HG03045 (cell line): ENCODE results near the gene HOXA5.

Experiments
- ATAC-seq: cut with Tn5 transposase; IDR thresholded peaks from one replicate; pipeline ENCODE4 v1.9.1; 2021; ENCODE audit warnings: mild to moderate bottlenecking, moderate library complexity; ENCODE audit not compliant: unreplicated experiment

The HOXA5 gene

DNA sequence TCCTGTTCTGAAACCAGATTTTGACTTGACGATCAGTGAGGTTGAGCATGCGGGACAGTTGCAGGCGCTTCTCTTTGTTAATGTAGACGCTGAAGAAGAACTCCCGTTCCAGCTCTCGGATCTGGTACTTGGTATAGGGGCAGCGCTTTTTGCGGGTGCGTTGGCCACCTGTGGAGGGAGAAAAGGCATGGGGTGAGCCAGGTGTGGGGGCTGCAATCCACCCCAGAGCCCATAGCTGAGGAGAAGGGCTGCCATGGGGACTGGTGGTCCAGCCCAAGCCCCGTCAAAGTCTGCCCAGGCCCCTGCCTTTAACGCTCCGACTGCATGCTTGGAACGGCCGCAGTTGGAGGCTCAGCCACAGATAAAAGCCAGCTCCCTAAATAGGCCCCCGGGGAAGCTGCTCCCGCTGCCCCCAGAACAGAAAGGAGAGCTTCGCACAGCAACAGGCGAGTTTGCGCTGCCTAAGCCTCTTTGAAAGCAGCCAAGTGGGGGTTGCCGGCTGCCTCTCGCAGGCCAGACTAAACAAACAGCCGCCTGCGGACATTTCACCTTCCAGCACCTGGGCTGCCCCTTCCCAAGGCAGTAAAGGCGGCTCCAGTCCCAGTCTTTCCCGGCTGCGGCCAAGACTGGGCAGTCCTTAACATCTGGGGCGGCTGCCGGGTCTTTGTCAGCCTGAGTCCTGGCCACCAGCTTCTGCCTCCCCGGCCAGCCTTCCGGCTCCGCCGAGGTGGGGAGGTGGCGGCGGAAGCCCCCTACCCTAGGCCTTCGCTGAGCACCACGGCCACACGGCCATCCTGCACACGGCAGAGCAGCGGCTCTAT lies 39.6 kb upstream of the HOXA5 start:
- no peak for ATAC-seq

DNA sequence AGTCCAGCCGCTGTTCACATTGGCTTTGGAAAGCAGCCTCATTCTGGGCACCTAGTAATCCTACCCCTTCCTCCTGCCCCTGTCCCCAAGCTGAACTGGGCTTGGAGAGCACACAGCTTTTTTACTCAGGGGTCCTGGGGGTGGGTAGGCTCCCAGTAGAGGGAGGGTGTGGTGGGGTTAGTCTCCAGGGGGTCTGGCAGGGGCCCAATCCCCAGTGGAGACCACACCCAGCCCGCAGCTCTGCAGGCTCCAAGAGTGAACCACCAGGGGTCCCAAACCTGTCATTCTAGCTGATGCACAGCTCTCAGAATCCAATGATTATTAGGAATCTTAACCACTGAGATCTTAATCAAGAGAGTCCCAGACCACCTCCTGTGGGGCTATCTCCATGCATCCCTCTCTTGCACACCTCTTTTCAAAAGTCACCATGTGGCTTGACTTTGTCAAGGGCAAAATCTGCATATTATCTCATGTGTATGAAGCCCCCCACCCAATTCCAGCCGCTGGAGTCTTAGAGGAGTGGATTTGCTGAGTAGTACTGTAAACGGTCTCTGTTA lies 38.9 kb upstream of the HOXA5 start:
- no peak for ATAC-seq

DNA sequence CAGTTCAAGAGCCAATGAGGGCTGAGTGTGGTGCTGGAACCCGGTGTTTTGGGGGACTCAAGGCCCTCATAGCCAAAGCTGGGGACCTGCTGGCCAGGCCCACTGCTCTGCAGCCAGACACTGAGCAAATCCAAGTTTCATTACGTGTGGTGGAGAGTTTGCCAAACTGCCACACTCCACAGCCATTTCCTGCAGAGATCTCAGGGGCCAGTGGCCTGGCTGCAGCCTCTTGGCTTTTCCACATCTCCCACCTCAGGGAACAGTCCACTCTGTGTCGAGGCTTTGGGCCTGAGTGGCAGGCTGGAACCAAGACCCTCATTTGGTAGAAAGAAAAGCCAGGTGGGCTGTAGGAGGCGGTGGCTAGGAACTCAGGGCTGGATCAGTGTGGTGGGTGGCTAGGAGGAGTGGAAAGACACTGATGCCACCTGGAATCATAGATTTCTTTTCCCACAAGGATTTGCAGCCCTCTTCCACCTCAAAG lies 38.4 kb upstream of the HOXA5 start:
- no peak for ATAC-seq

DNA sequence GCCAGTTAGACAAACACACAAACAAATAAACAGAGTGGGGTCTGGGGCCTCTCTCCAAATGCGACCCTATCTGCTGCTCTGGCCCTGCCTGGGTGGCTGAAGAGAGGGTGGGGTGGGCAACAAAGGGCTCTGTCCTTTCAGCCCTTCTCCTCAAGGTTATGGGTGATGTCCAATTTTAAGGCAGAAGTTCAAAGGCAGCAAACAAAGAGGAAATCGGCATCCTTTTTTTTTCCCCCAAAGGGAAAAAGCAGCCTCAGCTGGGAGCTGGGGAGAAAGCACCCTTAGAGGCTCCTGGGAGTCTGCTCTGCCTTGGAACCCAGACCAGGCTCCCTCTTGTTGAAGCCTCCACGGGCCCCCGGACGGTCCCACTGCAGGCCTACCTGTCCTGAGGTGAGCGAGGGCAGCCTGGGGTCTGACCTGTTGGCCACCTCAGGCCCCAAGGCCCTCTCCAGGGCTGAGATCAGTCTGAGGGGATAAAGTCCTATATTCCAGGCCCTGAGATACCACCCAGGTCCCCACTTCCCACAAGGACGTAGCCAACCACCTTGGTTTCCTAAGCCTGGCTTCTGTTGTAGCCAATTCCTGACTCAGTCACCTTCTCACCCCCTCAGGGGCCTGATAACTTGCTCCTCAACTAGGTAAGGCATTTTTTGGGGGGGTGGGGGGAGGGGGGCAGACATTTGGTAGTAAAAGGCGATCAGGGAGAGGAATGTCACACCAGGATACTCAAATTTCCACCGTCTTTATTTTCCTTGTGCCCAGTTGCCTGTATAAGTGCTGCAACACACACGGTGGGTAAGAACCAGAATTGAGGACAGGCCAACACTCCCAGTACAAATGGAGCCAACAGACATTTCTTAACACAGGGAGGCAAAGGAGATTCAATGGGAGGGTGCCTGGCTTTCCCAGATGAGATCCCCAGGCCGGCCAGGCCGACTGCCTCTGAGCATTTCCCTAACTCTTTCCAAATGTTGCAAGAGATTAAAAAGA lies 37.2 kb upstream of the HOXA5 start:
- no peak for ATAC-seq

DNA sequence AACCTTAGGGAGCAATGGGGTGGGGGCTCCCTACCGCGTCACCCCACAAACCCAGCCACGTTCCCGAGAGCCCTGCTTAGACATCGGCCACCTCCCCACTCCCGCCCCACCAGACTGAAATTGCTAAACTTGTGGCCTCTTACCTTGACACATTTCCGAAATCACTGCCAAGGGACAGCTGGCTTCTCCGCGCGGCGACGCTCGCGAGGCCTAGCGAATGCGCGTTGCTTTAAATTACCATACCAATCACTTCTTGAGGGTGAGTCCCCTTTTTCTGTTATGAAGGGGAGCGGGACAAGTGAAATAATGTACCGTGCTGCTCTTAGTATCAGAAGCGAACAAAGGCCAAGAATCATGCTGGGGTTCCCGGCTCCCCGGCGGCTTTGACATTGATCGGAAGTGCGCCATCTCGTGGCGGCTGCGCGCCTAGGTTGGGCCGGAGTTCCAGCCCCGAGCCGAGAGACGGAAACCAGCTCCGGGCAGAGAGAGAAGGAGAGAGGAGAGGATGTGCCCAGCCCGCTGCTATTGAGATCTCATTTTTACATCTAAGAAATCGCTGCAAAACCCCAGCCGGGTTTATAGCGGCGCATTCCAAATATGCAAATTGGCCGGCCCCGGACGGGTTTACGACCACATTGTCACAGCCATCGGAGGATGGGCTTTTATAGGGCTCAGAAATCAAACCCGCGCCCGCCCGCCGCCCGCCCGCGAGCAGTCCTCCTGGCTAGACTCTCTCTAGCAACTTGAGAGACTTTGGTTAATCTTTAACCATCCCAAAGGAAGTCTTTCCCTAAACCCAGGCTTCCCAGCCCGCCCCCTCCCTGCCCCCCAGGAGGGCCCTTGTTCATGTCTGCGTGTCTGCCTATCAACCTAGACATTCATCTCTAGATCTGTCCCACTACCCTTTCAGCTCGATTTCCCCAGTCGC lies 36.3 kb upstream of the HOXA5 start:
- no peak for ATAC-seq

DNA sequence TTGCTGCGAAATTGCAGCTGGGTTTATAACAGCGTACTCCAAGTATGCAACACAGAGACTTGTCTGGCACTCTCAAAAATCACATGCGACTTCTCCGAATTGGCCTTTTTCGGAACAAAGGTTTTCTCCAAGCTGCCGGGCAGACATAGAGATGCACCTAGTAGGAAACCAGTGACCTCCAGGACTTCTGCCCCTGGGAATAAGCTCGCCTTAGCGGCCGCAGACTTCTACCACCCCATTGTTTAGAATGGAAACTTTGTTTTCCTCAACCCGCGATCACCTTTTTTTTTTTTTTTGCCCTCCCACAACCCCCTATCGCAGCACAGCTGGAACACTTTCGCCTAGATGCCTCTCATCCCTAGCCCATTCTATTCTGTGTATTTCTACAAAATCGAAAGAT lies 35.5 kb upstream of the HOXA5 start:
- ATAC-seq, result no peak

DNA sequence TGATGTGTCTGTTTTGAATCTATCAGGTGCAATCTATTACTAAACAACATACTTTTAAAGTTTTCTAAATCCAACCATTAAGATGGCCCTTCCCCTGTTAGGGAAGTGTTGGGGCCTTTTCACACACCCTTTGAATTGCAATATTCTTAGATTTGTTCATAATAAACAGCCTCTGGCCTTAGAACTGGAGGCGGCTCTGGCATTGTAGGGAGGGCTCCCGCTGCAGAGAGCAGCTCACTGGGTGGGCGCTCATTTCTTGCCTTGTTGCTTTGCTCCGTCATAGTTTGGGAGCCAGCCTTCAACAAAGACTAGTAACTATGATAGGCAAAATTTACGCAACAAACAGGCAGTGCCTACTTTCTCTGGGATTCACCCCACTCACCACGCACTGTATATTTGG lies 34.9 kb upstream of the HOXA5 start:
- no peak for ATAC-seq

DNA sequence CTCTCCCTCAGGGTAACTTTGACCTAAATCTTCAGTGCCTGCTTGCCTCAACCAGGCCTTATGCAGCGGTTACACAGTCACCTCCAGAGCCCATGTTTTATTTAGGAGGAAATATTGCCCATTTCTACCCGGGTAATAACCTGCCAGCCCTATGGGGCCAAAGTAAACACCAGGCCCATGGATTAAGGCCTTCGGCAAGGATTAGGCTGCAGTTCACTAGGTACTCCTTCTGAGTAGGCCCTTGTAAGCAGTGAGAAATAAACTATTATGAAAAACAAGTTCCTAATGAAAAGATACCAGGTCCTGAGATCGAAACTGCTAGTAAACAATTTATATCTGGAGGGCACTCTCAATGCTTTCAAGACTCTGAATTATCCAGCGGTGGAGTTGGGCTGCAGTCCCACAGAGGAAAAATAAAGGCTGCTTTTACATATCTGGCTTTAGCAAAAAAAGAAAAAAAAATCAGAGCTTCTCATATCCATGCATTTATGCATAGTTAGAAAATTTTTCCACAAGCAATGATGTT lies 34.4 kb upstream of the HOXA5 start:
- ATAC-seq, result no peak

DNA sequence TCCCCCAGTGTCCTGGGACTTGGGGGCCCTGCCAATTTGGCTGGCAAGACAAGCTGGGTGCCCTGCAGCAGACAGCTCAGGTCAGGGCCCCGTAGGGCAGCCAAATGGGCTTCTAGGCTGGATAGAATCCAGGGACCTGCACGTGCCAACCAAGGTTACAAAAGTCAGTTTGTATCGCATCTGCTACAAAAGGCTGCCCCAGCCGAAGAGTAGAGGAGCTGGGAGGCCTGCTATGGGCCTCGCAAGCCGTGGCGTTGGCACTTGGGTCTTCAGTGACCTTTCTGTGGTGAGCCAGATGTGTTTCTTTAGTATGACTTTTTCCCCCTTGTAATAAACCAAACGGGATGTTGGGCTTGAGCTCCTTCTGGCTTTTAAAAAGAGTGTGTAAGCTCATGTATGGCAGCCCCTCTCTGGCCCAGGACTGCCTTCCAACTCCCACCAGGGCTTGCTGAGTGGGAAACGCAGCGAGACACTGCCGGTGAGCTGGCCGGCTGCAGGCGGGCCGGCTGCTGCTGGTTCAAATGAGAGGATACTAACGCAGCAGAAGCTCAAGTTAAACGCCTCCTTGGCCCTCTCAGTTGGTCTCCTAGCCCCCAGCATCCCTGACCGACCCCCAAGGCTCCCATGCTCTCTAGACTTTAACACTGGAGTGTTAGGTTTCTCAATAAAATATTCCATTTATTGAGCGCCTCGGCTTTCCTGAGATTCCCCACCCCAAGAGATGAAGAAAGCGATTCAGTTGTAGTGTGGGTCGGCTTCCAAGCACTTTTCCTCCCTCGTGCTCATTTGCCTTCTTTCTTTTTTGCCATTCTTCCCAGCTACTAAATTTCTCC lies 33.7 kb upstream of the HOXA5 start:
- no peak for ATAC-seq

DNA sequence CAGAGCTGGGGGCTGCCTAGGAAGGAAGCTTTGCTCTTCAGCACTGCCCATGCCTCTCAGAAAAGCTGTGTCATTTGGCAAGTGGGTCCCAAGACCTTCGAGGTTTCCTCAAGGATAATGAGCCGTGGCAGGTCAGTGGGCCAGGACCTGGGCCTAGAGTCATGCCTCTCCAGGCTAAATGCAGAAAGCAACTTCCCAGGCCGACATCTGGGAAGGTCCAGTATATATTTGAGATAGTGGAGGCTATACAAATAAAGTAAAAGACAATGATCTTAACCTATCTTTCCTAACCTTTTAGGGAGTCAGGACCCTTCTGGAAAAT lies 33.0 kb upstream of the HOXA5 start:
- no peak for ATAC-seq

DNA sequence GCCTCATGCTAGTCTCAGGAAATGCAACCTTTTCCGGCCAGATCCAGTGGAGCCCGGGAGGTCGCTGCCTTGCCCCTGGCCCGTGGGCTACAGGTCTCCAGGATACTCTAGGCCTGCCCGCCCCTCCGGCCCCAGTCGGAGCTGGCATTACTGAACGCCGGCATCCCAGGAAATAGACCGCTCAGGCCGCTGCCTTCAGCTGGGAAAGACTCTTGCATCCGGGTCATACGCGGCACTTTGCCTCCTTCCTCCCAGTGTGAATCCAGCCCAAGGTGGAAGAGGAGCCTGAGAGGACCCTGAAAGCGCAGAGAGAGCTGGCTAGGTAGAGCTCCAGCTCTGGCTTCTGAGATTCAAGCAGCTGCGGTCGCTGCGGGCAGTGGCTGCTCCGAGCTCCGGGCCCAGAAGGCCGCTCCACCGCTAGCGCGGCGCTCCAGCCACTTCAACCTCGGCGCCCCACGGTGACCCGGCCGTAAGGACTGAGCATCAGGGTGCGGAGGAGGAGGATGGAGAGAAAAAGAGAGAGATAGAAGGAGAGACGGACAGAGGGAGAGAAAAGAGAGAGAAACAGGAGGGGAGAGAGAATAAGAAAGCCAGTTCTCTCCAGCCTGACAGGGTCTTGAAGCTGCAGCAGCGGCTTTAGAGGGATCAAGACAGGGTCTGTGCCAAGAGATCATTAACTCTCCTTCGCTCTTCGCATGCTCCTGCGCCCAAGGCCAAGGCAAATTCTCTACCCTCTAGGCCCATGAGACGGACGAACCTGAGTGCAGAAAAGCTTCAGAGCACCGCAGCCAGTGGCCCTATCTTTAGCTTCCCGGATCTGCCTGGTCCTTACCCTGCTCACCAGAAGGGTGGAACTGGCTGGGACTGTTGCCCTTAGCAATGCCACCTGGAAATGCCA lies 32.4 kb upstream of the HOXA5 start:
- ATAC-seq, result no peak

DNA sequence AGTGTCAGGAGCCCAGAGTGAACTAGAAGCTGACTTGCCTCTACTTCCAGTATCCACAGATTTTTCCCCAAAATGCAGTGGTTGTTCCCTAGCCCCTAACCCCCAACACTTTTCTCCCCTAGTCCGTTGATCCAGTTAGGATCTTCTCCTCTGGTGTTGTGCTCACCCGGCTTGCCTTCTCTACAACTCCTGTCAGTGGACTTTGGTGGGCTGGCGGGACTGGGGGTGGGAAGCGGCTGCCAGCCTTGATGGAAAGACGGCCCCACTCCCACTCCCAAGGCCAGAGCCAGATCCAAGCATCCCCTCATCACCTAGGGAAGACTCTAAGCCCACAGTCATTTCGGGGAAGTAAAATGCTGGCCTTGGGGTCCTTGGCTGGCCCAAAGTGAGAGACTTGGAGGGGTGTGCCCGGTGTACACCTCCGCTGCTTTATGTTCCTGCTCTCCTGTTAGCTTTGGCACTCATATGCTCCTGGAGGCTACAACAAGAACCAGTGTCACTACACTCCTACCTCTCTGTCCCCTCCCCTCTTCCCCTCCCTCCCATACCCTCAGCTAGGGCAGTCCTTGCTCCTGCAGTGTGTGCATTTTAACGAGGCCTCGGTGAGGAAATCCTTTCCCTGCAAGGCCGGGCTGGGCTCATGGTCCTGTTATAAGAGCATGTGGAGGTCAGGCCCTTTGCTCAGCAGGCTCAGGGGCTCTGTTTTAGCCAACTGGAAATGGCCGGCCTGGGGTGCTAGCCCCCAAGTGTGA lies 31.6 kb upstream of the HOXA5 start:
- ATAC-seq, result no peak

DNA sequence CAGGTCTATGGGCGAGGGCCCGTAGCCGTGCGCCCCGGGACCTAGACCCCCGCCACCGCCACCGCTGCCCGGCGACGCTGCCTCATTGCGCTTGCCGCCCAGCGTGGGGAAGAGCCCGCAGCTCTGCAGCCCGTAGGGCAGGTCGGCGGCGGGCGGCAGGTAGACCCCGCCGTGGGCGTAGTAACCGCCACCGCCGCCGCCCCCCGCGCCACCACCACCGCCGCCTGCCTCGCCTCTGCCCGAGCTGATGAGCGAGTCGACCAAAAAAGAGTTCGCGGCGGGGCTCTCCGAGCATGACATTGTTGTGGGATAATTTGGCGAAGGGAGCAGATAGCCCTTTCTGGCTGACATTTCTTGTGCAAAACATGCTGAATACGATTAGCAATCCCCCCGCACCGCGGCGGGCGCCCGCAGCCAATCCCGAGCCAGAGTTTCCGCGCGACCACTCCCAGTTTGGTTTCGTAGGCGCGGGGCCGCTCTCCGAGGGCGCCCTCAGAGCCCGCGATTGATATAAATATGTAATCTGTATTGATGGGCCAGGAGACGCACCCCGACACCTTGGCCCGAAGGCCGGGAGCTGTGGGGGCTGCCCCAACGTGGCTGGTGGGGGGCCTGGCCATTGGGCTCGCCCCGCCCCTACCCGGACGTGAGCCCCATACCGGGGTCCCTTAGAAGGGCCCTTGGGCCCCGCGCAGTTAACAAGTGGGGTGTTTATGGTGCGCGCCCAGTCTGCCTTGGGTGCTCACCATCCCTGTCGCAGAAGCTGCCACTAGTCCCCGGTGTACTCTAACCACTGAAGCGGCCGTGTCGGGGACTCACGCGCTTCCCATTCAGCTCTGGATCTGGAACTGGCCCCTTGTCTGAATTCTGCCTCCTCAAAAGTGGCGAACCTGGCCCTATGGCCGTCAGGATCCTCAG lies 30.7 kb upstream of the HOXA5 start, which contains the start of gene HOXA10:
Gene HOXA10, minus strand, starts transcription at position 365 of the 918 bp plus-strand sequence. Its CDS starts 14 bp downstream, at position 351.
- ATAC-seq, result no peak

DNA sequence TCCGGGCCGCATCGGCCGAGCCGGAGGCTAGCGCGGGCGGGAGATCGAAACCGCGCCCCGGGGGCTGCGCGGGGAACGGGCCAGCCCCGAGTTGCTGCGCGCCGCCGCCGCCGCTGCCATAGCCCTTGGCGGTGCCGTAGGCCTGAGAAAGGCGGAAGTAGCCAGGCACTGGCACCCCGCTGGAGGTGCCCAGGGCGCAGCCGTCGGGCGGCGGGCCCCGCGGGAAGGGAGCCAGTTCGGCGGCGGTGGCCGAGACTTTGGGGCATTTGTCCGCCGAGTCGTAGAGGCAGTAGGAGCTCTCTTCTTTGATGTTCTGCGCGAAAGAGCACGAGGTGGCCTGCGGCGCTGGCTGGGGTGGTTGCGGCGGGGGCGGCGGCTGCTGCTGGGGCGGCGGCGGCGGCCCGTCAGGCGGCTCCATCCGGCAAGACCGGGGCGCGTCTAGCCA lies 30.1 kb upstream of the HOXA5 start:
- no peak for ATAC-seq

DNA sequence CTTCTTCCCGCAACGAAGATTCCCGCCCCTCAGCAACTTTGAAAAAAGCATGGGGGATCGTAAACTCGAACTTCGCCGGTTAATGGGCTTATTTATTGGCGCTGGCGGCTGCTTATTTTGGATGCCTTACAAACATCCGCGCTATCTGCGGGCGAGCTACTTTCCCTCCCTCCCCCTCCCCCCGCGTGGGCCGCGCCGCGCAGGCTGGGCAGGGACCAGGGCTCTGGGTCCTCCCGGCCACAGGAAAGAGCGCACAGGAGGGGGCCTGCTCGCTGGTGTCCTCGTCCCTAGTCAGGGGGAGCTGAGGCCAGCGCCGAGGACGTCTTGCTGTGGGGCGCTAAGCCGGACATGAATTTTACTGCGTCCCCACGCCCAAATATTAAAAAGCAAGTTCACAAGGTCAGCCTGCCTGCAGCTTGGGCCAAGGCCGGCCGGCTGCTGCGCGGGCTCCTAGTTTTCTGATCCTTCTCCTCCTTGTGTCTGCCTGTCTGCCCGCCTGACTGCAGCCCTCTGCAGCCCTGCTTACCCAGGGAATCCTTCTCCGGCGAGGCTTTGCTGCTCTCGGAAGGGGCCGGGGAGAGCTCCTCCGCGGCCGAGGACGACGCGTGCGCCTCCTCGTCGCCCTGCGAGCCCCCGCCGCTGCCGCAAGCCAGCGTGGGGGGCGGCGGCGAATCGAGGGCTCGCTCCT lies 29.5 kb upstream of the HOXA5 start:
- ATAC-seq, result no peak

DNA sequence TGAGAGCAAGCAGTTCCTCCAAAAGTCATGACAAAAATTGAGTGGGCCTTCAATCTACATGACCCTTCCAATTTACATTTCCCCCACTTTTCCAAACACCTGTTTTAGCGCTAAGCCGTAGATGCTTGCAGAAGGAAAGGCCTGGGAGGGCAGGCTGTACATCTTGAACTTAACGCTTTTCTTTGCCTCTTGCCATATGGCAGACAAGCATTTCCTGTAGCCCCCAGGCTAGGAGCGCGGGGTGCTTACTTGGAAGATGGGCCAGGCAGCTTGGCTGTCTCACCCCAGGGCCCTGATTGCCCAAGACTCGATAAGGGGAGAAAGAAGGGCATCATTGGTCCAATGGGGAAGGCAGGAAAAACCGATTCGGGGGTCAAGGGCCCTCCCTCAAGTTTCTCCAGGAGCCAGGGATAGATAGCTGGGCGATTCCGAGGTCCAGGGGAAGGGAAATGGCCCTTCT lies 28.9 kb upstream of the HOXA5 start:
- ATAC-seq, result no peak
